Activated naive CD4-positive, alpha-beta T cell treated with Interleukin-2 at 50 U/mL for 16 hours (primary cell): Measurements from ENCODE around the gene APOL4.
"Not testable (repeated sequence)": the region's sequence is repeated elsewhere in the genome, so short reads cannot be mapped to it uniquely, and the experiment has no call there.

Source experiments
- DNase-seq: peaks from one replicate; pipeline ENCODE4 v3.0.0-alpha.2; 2020

Gene APOL4

DNA sequence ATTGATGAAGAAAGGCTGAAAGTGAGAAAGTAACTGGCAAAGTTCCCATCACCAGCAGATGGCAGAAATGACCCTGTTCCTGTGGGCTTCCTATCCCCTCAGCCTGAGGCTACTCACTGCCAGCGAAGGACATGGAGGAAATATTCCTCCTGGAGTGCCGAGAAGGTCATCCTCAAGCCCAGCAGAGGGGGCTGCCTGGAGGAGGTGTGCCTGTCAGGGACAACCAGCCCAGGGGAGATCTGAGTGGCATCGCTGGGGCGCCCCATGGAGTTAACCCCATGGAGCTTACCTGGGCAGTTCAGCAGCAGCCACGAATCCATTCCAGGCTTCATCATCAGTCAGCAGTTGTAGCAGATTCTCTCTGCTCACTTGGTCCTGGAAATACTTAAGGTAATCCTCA, 29.4 kb upstream of the APOL4 start:
- DNase-seq: not testable (repeated sequence)

DNA sequence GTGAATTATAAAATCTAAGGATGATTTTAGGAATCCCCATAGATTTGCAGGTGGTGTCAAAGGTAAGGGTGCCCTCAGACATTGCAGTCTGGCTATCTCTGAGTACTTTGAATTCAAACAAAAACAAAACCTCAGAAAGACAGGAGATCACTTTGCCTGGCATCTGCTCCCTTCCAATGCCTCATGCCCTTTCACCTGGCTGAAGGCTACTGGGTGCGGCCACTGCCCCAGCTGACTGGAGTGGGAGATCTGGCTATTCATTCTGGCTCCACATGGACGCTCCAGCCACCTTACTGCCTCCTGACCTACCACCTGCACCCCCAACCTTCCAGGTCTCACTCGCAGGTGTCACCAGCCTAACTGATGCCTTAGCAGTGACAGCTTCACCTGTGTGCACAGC, 28.0 kb upstream of the APOL4 start:
- not testable (repeated sequence) for DNase-seq

DNA sequence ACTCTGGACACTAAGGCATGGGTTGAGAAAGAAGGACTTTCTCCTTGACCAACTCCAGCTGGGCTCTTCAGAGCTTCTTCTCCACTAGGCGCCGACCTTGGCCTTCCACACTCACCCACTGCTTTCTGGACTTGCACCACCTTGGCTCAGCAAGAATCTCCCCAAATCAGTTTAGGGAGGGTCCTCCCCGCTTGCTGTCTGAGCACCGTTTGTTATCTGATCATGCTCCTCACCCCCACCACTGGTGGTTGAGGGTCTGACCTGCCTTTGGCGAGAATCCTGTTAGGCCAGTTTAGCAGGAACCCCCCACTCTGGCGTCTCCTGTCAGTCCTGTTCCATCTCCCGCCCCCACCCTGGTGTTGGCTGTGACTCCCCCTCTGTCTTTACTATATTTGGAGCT, 27.3 kb upstream of the APOL4 start:
- DNase-seq: no peak

DNA sequence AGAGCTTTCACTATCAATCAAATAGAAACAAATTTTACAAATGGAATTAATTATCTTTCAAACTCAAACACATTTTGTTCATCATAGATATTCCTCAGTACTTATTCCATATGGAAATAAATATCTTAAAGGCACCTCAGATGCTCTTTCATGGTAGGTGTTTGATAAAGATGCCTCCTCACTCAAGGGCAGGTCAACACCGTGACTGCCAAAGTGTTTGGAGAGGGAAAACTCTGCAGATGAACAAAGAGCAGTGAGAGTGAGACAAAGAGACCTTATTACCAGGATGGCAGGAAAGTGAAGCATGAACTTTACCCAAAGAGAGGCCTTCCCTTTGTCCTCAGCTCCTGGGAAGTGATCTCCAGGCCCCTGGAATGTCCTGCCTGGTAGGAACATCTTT, 26.8 kb upstream of the APOL4 start:
- DNase-seq: not testable (repeated sequence)

DNA sequence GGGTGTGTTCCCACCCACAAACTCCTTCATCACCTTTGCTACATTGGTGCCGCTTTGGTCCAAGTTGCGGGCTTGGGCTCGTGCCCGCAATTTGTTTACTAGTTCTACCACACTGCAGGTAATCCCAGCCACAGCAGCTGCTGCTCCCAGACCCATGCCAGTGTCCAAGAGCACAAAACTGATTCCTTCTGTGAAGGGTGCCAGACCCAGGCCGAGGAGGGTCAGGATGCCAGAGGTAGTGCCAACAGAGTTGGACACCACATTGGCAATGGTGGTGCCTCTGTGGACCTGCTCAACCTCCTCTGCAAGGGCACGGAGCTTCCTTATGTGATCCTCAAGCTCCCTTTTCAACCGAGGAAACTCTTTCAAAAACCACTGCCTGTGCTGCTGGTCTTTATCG, 26.2 kb upstream of the APOL4 start:
- DNase-seq: no peak

DNA sequence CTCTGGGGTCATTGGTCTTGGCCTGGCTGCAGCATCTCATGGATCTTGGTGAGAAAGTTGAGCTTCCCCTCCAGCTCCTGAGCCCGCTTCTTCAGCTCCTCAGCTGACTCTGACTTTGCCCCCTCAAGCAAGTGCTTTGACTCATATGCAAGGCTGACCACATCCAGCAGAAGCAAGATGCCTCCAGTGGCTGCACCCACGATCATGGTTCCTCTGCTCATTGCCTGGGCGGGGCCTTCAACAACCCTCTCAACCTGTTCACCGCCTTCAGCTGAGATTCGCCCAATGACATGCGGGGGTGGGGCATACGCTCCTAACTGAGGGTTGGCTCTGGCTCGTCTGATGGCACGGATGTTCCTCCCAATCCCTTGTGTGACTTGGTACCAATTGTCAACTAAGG, 25.8 kb upstream of the APOL4 start:
- DNase-seq: no peak

DNA sequence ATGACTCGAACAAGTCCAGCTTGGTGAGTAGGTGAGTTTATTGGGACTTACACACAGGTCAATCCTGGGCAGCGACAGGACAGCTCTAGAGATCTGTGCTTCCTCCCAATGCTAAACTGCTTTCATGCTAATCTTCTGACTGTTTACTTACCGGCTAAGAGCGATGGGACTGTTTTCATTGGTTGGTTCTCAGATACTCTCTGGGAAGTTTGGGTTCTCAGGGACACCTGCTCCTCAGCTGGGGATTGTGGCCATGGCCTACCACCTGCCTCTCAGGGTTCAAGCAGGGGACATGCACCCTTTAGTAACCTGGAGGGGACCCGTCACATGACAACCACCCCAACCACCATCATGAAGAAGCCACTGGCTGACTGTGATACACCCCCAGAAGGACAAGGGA, 24.6 kb upstream of the APOL4 start:
- no peak for DNase-seq

DNA sequence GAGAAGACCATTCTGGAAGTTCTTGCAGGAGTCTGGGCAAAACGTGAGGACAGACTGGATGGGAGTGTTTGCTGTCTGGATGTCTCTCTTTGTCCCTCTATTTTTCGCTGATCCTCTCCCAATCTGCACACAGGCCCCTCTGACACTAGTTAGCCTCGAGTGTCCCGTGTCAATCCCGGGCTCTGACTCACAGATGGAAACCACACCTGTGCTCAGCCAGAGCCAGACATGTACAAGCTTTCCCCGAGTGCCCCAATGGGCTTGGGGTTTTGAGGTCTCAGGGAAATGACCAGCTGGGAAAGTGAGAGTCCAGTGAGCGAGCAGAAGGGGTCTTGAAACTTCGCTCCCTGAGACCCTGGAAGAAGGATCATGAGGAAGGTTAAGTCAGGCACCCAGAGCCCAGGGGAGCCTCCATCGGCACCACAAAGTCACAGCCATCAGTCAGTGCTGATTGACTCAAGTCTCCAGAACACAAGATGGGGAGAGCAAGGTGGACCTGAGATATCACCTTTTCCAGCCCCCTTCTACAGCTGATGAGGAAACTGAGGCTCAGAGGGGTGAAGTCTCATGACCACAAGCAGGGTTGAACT, 23.8 kb upstream of the APOL4 start:
- DNase-seq: no peak

DNA sequence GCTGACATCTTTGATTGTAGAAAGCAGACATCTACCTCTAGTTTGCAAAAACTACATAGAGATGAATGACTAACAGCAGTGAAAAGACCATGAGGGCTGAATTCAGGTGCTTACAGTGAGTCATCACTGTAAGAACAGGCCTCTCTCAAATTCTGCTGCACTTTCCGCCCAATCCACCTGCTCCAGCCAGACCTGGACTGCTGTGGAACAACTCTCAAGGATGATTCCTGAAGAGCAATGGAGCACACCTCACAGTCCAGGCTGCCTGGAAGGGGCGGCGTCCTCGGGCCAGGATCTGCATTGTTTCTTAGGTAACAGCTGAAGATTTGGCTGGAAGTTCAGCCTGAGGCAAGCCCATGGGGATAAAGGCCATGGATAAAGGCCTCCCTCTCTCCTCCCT, 22.6 kb upstream of the APOL4 start:
- DNase-seq: no peak

DNA sequence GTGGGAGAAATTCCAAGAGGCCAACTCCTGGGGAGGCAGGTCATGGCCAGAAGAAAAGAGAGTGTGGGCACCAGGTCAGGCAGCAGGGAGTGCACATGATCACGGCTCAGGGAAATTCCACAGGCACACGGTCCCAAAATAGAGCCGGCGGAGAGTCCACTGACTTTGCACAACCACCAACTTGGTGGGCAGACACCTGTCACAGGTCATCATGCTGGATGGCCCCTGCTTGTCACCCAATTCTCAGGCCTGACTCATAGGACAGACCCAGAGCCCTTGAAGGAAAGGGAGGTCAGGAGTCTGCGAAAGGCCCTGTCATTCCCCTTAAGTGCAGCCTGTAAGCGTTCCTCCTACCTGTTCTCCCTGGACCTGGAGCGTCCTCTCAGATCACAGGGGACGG, 21.9 kb upstream of the APOL4 start:
- DNase-seq: no peak

DNA sequence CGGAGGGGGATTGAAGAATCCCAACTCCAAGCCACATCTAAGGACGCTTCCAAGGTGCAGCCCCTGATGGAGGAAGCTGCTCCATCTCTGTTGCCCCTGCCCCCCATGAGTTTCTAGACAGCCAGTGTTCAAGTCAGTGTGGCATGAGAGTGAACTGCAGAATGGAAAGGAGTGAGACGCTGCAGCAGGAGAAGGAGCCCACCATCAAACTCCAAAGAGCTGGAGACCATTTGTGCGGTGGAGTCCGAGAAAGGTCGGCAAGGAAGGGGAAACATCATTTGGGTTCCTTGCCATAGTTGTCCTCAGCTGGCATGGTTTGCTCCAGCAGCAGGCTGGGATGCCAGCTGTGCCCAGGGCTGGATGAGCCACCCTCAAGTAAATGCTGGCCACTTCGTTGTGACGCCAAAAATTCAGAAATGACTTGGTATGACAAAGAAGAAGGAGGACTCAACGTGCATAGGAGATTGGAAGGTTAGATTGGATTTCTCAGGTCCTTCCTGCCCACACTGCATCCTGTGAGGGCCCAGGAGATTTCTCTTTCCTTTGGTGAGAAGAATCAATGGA, 21.4 kb upstream of the APOL4 start:
- no peak for DNase-seq

DNA sequence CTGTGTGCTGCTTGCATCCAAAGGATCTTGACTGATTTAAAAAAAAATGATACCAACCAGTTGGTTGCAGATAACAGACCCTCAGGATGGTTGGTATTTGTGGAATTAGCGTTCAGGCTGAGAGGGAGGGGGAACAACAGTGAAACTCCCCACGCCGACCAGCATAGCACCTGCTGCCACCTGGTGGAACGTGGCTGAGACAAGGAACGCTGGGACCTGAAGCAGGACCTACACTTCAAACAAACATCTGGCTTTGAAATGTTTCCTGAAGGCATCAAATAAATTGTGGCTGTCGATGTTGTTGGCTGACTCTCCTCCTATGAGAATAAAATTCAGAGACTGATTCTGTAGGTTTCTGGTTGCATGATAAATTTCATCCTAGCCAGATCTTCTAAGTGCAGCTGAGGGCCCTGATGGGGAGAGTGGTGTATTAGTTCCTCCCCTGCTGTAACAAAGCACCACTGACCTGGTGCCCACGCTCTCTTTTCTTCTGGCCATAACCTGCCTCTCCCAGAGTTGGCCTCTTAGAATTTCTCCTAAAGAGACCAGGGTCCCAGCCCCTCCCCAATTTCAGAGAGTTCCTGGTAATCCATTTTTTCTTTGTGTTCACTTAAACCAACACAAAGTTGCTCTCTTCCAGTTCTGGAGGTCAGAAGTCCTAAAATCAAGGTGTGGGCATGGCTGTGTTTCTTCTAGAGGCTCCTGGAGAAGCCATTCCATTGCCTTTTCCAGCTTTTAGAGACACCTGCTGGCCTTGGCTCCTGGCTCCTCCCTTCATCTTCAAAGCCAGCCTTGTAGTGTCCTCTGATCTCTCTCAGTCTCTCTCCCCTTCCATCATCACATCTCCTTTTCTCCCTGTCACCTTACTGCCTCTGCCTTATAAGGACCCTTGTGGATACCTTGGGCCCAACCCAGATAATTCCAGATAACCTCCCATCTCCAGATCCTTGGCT, 20.5 kb upstream of the APOL4 start:
- peak; percentile 47 for DNase-seq

DNA sequence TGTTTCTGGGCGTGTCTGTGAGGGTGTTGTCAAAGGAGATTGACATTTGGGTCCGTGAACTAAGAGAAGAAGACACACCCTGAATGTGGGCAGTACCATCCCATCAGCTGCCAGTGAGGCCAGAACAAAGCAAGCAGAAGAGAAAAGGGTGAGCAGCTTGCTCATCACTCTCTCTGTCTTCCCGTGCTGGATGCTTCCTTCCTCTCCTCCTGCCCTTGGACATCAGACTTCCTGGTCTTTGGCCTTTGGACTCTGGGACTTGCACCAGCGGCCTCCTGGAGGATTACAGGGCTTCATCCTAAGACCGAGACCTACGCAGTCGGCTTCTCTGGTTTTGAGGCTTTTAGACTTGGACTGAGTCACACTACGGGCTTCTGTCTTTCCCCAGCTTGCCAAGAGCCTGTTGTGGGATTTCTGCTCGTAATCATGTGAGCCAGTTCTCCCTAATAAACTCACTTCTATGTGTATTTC, 18.9 kb upstream of the APOL4 start:
- DNase-seq: no peak

DNA sequence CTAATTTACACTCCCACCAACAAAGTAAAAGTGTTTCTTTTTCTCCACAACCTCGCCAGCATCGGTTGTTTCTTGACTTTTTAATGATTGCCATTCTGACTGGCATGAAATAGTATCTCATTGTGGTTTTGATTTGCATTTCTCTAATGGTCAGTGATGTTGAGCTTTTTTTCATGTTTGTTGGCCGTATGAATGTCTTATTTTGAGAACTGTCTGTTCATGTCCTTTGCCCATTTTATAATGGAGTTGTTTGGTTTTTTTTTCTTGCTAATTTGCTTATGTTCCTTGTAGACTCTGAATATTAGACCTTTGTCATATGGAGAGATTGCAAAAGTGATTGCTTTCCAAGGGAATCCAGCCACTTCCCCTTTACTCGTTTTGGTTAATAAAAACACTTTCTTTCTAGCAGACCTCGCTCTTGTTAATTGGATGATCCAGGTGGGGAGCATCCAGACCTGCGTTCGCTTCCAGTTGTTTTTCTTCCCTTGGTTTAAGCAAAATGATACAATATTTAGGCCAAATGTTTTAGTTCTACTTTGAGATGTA, 17.1 kb upstream of the APOL4 start:
- no peak for DNase-seq

DNA sequence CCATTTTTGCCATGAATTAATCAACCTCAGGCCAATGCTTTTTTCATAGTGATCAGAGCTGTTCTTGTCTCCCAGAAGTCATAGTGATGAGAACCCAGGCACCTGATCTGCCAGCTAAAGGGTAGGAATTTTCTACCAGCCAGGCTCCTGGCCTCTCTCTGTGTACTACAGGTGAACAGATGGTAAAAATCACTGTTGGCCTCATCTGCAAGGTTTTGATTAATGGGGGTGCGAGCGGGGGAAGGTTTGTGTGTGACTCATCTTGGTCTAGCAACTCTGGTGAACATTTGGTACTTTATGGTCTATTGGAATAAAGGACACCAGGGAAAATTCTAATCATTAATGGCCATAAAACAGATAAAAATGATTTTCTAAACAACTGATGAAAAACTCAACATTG, 14.4 kb upstream of the APOL4 start:
- no peak for DNase-seq

DNA sequence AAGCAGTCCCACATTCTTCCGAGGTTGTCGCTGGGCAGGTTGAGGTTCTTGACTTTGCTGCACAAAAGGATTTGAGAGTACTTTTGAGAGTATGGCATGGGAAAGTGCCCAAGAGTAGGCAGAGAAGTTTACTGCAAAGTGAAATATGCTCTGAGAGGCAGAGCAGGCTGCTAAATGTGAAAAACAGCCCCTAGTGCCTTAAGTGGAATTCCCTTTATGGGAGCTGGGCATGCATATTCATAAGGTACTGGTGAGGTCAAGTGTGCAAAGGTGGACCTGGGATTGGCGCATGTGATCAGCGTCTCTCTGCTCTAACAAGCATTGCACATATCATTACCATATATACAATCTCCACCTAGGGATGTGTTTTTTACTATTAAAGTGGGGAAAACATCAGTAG, 12.0 kb upstream of the APOL4 start:
- no peak for DNase-seq

DNA sequence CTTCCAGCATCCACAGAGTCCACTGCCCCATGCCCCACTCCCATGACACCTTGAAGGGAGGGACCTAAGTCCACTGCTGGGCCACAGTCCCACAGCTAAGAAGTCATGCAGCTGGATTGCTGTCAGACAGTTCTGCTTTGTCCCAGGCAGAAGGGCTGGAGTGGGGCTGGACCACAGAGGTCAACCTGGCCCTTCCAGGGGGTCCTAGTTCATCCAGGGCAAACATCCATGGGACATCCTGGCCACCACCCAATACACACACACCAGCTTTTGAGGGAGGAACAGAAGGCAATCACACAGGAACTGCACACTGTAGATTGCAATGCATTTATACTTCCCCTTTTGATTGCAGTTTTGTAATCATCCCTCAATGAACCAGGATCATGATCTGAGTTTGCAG, 11.3 kb upstream of the APOL4 start:
- no peak for DNase-seq

DNA sequence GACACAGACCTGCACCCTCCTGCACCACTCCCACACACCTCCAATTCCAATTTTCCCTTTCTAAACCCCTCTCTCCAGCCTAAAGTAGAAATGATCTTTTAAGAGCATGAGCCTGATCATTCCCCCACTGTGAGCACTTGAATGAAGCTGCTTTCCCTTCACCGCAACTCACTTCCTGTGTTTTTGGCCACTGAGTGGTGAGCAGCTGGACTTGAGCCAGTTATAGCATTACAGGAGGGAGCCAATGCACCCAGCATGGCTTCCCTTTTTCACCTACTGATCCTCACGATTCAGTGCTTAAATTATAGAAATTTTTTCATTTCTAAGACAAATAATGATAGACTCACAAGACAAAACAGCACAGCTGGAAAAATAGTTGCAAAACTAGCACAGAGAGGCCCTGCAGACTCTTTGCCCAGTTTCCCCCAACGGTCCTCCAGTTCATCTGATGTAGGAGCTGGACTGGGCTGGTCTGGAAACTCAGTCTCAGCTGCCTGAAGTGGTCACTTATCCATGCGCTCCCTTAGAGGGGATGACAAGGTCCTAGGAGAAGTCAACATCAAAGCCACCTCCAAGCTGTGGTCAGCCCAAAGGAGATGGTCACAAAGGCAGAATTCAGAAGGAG, 9.7 kb upstream of the APOL4 start:
- no peak for DNase-seq

DNA sequence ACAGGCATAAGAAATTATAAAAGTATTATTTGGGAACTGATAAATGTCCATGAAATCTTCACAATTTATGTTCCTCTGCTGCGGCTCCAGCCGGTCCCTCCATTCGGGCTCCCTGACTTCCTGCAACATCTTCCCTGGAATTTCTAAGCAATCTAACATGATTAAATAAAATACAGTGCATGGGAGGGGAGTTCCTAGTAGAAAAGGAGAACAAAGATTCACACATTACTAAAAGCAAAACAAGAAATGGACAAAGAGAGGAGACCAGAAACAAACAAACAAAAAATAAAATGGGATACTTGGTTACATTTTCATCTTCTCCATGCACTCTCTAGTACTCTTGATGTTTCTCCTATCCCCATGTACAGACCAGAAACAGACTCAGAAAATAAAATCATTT, 8.6 kb upstream of the APOL4 start:
- DNase-seq: no peak

DNA sequence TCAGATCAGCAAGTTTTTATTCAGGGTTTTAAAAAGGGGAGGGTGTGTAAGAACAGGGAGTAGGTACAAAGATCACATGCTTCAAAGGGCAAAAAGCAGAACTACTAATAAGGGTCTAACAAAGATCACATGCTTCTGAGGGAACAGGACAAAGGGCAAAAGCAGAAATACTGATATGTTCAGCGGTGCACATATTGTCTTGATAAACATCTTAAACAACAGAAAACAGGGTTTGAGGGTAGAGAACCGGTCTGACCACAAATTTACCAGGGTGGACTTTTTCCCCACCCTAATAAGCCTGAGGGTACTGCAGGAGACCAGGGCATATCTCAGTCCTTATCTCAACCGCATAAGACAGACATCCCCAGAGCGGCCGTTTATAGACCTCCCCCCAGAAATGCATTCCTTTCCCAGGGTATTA, 7.9 kb upstream of the APOL4 start:
- DNase-seq: not testable (repeated sequence)

DNA sequence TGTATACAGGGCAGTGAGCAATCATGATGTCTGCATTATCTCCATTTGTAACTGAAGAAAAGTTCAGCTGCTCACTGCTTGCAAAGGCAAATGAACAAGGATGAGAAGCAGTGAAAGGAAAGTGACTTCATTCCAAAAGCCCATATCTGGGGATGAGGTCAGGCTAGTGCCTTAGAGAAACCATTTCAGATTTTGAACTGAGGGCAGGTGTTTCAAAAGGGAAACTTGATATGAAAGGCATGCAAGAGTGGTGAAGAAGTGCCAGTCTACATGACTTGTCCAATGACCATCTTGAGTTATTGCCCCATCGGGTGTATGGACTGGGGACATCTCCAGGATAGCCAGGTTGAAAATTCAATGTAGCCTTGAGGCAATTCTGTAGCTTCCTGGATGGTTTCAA, 7.3 kb upstream of the APOL4 start:
- DNase-seq: no peak

DNA sequence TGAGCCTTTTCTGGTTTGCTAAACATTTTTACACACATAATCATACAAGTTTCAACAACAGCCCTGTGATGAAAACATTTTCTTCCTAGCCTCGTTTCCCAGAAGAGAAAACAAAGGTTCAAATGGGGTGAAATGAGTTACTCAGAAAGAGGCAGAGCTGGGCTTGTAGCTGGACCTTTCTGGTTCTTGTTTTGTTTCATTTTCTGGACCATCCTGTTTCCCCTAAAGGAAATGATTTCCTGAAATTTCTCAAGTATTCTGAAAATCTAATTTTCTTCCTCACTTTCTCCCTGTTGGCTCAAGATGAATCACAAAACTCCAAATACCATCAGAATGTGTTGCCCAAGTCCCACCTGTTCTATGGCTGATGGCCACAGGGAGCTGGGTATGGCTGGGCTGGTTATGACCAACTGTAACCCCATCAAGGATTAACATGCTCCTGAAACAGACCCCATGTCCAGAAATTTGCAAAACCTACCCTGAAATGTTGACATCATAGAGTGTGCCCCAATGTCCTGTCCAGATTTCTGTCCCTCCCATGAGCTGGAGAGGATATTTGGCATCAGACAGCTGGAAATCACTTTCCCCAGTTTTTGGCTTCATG, 6.7 kb upstream of the APOL4 start:
- DNase-seq: no peak

DNA sequence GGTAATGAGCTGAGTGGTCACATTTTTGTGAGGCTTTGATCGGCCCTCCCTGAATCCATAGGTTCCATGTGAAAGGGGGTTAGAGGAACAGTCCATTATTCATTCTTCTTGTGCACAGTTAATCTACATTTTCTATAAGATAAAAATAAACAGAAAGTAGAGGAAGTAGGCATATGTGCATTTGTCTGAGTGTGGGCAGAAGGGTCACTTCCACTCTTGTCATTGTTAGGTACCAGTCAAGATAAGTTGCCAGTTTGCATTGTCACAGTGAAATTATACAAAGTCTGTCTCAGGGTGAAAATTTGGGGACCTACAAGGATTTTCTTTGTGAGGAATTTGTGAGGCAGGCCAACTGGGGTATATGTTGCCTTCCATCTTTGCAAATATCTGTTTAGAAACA, 4.6 kb upstream of the APOL4 start:
- DNase-seq: no peak
